Endothelial cell of umbilical vein (primary cell): ENCODE results near the gene PRRG1. TPM values are rescaled to one million over a fixed set of nuclear protein-coding genes. Genes with fewer than 3 reads are reported as not detected.

Experiments used
- polyA plus RNA-seq, 4 experiments: library from polyadenylated mRNA; depleted of rRNA in 3 of 4; stranded (reverse) in 3 of 4; unstranded in 1 of 4; fragments of >200 nt; gene quantifications; 2 replicates each; pipeline versions ENCODE4 v1.2.1 to v1.2.3, GENCODE V29; 2011 to 2012; ENCODE audit warnings: missing spikeins in 1 of 4
- total RNA-seq: library from RNA; stranded (reverse); gene quantifications from 2 replicates; pipeline ENCODE4 v1.2.3, GENCODE V29; 2021

PRRG1 gene
- total and polyA plus RNA-seq, 2 donors (not counting 3 experiments of a cell fraction or from before 2014, with no cell fraction given) = 37.6 to 46.3 TPM

Other genes starting within 250 kb of the PRRG1 start
- 0.83 and 1.5 TPM in 2 replicates for gene LANCL3, start 222.3 kb downstream of the PRRG1 start, total RNA-seq
- gene LANCL3, start 222.3 kb downstream of the PRRG1 start, polyA plus RNA-seq = 0.08 and 0.12 TPM in 2 replicates